Activated CD4-positive, alpha-beta T cell treated with anti-CD3 and anti-CD28 coated beads for 4 hours (primary cell): ENCODE measurements around the gene AP2A2.
"Not testable (repeated sequence)": the region's sequence is repeated elsewhere in the genome, so short reads cannot be mapped to it uniquely, and the experiment has no call there.

Experiments used
- DNase-seq, 2 donors: peaks; one replicate each; pipeline ENCODE4 v3.0.0-alpha.2; 2020

The AP2A2 gene

GRCh38 chr11:957212-957920 is 31.7 kb downstream of the AP2A2 start:
- no peak for DNase-seq

DNA sequence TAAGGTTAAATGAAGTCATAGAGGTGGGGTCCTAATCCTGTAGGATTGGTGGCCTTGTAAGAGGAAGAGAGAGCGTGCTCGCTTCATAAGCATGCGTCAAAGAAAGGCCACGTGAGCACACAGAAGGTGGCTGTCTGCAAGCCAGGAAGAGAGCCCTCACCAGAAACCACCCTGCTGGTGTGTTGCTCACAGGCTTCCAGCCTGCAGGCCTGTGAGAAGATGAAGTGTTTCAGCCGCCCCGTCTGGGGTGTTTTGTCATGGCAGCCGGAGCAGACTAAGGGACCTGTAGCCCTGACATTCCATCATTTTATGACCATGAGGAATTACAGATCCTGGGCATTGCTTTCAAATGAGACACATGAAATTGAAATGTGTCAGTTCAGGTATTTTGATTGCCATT is 32.4 kb downstream of the AP2A2 start:
- no peak for DNase-seq

DNA sequence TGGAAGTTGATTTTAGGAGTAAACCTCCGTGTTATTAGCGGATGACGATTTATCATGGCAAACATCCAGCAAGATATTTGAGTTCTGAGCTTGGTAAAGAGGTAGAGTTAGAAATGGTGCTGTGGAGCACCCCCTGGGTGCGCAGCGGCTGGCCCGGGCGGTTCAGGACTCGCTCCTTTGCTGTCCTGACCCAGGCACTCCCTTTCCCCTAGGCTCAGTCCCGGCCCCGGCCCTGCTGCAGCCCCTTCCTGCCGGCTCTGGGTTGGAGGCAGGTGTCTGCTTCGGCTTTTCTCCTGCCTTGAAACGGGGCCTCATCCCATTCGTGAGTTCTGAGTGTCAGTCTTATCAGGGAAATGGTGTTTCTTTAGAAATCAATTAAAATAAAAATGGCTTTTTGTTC is 33.4 kb downstream of the AP2A2 start:
- DNase-seq, result no peak

DNA sequence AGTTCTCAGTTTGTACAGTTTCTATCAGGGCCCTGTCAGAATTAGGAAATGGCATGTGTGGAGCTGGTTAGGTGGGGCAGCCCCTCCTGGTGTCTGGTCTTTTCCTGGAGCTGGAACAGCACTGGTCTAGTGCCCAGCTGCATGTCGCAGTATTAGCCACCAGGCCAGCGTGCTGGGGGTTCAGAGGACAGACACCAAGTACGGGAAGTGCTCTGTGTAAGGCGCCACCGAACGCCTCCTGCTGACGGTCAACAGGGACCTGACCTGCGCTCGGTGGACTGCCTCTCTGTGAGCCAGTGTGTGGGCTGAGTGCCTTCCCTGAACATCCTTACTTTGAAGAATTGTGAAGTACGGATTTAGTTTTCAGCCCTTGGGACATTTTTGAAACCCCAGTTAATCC is 33.9 kb downstream of the AP2A2 start:
- no peak for DNase-seq

DNA sequence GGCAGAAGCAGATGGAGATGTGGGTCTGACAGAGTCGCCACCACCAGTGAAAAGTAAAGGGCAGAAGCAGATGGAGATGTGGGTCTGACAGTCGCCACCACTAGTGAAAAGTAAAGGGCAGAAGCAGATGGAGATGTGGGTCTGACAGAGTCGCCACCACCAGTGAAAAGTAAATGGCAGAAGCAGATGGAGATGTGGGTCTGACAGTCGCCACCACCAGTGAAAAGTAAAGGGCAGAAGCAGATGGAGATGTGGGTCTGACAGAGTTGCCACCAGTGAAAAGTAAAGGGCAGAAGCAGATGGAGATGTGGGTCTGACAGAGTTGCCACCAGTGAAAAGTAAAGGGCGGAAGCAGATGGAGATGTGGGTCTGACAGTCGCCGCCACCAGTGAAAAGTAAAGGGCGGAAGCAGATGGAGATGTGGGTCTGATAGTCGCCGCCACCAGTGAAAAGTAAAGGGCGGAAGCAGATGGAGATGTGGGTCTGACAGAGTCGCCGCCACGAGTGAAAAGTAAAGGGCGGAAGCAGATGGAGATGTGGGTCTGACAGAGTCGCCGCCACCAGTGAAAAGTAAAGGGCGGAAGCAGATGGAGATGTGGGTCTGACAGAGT is 35.7 kb downstream of the AP2A2 start:
- not testable (repeated sequence) for DNase-seq

- no peak for DNase-seq
Observed at GRCh38 chr11:961921-962320, 36.3 kb downstream of the AP2A2 start.

- no peak for DNase-seq
Observed at GRCh38 chr11:962688-963087, 37.0 kb downstream of the AP2A2 start.

GRCh38 chr11:963852-964251 is 38.2 kb downstream of the AP2A2 start:
- DNase-seq, result no peak

DNA sequence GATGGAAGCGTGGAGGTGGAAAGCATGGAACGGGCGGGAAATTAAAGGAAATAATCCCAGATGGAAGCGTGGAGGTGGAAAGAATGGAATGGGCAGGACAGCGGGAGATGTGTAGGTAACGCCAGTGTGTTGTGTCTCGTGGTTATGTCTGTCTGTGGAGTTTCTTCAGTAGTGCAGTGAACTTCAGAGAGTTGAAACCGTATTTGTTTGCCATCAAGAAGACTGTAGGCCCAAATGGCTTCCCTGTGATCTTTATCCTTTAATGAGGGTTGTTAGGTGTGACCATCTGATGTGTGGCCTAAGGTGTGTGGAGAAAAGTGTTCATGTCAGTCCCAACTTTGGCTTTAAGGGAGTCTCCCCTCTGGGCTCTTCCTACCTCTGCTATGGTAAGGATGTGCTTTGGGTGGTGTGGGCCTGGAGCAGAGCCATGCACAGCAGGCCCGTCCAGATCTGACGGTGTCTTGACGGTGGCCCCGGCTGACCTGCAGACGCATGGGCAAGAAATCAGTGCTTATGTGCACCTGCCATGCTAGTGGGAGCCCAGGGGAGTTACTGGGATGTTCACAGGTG is 39.6 kb downstream of the AP2A2 start:
- DNase-seq, result no peak

DNA sequence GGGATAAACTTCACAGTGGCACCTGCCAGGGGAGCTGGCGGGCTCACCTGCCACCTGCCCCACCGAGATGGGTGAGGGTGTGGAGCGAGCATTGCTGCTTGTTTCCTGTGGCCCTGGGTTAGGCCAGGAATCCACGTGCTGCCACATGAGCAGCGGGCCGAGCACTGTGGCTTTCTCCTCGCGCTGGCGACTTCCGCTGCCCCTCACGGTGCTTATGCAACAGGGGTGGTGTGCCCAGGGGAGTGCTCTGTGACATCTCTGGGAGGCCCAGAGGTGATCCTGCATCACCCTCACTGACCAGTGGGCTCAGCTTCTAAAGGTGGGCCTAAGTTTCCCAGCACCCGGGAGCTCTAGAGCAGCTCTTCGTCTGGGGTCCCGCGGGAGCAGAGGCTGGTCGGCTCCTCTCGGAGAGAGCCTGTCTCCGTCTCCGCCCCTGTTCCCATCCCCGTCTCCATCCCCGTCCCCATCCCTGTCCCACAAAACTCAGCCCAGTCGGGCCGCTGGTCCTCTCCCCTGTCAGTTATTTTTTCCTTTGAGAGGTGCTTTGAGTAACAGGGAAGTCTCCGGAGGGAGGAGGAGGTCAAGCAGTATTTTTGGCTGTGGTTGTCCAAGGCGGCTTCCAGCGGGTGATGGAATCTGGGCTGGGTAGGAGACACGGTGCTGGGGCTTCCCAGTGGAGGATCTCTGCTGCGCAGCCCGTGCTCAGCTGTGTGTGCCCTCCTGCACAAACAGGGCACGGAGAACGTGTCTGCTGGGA is 42.5 kb downstream of the AP2A2 start:
- DNase-seq, result no peak

DNA sequence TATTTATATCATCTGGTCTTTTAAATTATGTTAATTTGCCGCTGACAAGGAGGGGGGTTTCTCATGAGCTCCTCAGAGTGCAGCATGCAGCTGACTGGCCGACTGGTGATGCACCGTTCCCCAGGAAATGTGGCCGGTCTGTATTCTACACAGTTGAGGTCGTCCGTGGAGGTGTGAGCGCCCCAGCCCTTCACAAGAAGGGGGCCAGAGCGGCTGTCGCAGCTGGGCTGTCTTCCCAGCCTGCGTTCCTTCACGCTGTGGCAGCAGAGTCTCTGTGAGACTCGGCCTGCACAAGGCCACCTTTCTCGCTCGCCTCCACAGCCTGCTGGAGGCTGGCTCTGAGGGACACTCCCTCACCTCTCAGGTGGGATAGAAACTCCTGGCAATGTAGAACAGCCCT is 43.2 kb downstream of the AP2A2 start:
- no peak for DNase-seq

GRCh38 chr11:969651-970205 is 44.1 kb downstream of the AP2A2 start:
- no peak for DNase-seq

DNA sequence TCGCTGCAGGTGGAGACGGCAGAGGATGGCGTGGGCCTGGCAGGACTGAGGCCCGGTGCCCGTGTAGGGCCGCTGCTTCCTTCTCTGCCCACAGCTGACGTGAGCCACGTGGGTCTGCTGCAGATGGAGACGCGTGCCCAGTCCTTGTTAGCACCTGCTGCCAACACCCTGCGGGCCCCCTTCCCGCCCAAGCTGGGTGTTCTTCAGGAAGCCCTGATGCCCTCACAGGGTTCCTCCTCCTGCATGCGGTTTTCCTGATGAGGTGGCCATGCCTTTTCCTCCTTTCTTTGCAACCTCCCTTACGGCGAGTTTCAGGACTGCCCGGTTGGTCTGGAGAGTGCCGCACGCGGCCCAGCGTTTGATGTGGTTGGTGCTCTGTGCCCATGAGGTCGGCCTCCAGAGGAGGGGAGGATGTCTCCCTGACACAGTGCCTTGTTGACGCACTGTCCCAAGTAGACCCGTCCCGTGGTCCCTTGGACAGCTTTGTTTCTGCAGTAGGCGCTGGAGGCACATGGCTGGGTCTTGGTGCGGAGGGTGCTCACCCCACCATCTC is 44.7 kb downstream of the AP2A2 start:
- no peak for DNase-seq

- DNase-seq, result no peak
Observed at GRCh38 chr11:971092-971690, 45.5 kb downstream of the AP2A2 start.

DNA sequence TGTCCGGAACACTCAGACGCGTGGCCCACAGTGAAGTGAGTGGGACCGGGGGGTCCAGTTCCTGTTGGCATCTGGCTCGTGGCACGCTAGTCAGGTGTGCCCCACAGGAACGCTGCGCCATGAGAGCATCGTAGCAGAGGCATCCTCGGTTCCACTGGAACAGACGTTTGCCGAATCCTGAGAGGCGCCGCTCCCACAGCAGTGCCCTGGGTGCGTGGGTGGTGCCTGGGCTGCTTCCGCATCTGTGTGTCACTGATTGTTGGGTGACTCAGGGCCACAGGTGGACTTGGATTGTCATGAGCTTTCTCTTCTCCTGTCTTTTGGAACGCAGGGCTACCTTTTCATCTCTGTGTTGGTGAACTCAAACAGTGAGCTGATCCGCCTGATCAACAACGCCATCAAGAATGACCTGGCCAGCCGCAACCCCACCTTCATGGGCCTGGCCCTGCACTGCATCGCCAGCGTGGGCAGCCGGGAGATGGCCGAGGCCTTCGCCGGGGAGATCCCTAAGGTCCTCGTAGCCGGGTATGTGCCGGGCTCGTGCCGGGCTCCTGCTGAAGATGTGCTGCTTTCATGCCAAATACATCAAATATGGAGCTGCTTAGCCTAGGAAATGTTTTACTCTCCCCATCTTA is 46.2 kb downstream of the AP2A2 start:
- DNase-seq, result no peak

DNA sequence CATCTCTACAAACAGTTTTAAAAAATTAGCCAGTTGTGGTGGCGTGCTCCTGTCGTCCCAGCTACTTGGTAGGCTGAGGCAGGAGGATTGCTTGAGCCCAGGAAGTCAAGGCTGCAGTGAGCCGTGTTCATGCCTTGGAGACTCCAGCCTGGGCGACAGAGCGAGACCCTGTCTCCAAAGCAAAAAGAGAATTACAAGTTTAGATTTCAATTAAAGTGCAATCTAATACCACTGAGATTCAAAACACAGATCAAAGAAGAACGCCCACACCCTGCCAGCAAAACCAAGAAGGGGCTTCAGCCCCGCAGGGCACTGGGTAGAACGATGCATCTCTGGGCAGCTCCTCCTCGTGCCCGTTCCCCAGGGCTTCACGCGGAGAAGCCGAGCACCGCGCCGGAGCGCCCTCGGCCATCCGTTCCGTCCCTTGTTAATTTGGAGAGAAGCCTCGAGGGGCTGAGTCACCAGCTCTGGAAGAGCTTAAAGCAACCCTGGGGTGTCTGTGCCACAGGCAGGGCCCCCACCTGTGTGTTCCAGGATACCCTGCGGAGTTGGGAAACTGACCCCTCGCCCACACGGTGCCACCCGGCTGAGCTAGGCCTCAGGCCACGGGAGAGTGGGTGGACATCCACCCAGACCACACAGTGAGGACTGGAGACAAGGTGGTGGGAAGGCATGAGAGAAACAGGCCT is 47.0 kb downstream of the AP2A2 start:
- no peak for DNase-seq

- DNase-seq, result no peak
Observed at GRCh38 chr11:973237-973636, 47.6 kb downstream of the AP2A2 start.

DNA sequence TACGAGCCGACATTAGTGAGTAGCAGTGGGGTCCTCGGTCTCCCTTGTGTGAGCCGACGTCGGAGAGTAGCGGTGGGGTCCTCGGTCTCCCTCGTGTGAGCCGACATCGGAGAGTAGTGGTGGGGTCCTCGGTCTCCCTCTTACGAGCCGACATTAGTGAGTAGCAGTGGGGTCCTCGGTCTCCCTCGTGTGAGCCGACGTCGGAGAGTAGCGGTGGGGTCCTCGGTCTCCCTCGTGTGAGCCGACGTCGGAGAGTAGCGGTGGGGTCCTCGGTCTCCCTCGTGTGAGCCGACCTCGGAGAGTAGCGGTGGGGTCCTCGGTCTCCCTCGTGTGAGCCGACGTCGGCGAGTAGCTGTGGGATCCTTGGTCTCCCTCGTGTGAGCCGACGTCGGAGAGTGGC is 49.7 kb downstream of the AP2A2 start:
- DNase-seq, result not testable (repeated sequence)

- no peak for DNase-seq
Observed at GRCh38 chr11:975827-976226, 50.2 kb downstream of the AP2A2 start.

DNA sequence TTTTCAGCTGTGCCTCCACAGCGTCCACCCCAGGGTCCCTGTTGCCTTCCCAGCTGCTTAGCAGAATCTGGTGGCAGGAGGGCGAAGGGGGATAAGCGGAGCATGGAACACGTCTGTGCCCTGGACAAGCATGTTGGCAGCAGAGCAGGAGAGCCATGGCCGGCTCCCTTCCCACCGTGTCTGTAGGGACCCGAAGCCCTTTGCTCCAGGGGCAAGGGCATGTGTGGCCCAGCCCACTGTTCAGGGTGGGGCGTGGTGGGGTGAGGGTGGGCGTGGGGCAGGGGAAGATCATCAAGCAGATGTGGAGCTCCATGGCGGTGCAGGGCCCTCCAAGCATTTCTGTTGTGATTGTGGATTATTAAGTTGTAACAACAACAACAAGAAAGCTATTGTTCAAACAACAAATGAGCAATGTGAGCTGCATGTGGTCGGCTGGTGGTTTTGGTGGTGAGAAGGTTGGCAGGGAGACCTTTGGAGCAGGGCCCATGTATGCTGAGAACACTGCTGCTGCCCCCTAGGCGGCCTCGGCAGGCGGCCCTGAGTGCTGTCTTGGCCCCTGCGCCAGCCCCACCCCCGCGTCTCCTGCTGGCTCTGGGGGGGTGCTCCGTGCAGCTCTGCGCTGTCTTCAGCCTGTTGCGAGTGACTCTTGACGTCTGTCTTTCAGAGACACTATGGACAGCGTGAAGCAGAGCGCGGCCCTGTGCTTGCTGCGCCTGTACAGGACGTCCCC is 50.9 kb downstream of the AP2A2 start:
- DNase-seq, result no peak
